ENCODE results near the gene EXOC6B. TPM values are rescaled to one million over a fixed set of nuclear protein-coding genes. Genes with fewer than 3 reads are reported as not detected.

The EXOC6B gene
- total RNA-seq, 1 donor: 9.0 TPM

- Histone ChIP-seq H3K27me3 (ENCODE audit: insufficient read depth, low read length) (no peaks in the 10 kb centered on the region), H3K4me3 (ENCODE audit: low read length) (no peak overlapping the region), H3K9me3 (ENCODE audit: low read depth, low read length) (no peaks in the 10 kb centered on the region), H3K4me1 (ENCODE audit: insufficient read depth, low read length) (no peaks in the 10 kb centered on the region)
Measured at GRCh38 chr2:72712304-72712703, 113.5 kb downstream of the EXOC6B start.

DNA sequence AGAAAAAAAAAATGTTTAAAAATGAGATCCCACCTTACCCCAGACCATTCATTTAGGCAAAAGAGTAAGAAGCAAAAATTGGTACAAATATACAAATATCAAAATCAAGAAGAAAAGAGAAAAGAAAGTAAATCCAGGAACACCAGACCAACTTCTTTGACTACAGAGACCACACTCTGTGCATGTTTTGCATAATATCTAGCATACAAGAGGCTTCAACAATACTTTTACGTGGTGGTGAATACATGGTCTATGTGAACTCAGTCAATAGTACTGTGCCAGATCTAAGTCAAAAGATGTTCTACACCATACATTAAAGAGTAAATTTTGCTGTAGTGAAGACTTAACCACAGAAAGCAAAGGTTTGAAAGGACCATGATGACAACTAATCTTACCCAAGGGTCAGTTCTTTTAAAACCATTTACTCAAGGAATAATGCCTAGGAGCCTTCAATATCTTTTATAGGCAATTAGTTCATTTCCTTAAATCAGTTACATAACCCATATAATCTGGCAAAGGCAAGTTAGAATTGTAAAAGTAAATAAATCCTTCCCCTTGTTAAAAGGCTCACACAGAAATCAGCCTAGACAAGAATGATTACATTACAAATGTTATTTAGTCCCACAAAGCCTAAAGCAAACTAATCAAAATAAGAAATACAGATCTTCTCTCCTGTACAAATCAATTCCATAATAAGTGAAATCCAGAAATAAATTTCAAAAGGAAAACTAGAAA, 115.2 kb downstream of the EXOC6B start:
- no peak overlapping the region for H3K4me3 ChIP-seq (ENCODE audit: low read length)
- H3K27me3 ChIP-seq (ENCODE audit: insufficient read depth, low read length): no peaks in the 10 kb centered on the region
- no peaks in the 10 kb centered on the region for H3K9me3 ChIP-seq (ENCODE audit: low read depth, low read length)
- no peaks in the 10 kb centered on the region for H3K4me1 ChIP-seq (ENCODE audit: insufficient read depth, low read length)

- Histone ChIP-seq H3K27me3 (ENCODE audit: insufficient read depth, low read length) (no peaks in the 10 kb centered on the region), H3K4me3 (ENCODE audit: low read length) (no peak overlapping the region), H3K4me1 (ENCODE audit: insufficient read depth, low read length) (no peaks in the 10 kb centered on the region), H3K9me3 (ENCODE audit: low read depth, low read length) (no peaks in the 10 kb centered on the region)
Measured at GRCh38 chr2:72708236-72708635, 117.6 kb downstream of the EXOC6B start.

- no peak overlapping the region for H3K4me3 ChIP-seq (ENCODE audit: low read length)
- no peaks in the 10 kb centered on the region for H3K4me1 ChIP-seq (ENCODE audit: insufficient read depth, low read length)
- H3K9me3 ChIP-seq (ENCODE audit: low read depth, low read length): no peaks in the 10 kb centered on the region
- no peaks in the 10 kb centered on the region for H3K27me3 ChIP-seq (ENCODE audit: insufficient read depth, low read length)
Measured at GRCh38 chr2:72698300-72698699, 127.5 kb downstream of the EXOC6B start.

GRCh38 chr2:72696559-72696958, 129.3 kb downstream of the EXOC6B start:
- no peaks in the 10 kb centered on the region for H3K9me3 ChIP-seq (ENCODE audit: low read depth, low read length)
- H3K4me3 ChIP-seq (ENCODE audit: low read length): no peak overlapping the region
- H3K27me3 ChIP-seq (ENCODE audit: insufficient read depth, low read length): no peaks in the 10 kb centered on the region
- H3K4me1 ChIP-seq (ENCODE audit: insufficient read depth, low read length): no peaks in the 10 kb centered on the region

DNA sequence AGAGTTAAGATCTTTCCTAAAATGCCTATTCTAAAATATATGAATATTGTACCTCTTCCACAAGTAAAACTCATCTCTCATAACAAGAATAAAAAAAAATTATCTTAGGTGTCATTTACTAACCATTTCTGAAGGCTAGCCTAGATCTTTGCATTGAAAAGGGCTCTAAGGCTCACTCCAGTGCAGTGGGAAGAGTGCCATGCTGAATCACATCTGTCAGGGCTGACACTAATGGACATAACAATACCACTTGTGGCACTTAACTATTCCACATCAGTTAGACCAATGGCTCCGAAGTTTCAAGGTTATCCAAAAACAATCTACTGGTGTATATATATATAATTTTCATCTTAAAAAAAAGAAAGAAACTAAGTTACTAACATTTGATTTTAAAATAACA, 130.2 kb downstream of the EXOC6B start:
- Histone ChIP-seq H3K27me3 (ENCODE audit: insufficient read depth, low read length) (no peaks in the 10 kb centered on the region), H3K4me1 (ENCODE audit: insufficient read depth, low read length) (no peaks in the 10 kb centered on the region), H3K4me3 (ENCODE audit: low read length) (no peak overlapping the region), H3K9me3 (ENCODE audit: low read depth, low read length) (no peaks in the 10 kb centered on the region)

- Histone ChIP-seq H3K27me3 (ENCODE audit: insufficient read depth, low read length) (no peaks in the 10 kb centered on the region), H3K4me3 (ENCODE audit: low read length) (no peak overlapping the region), H3K4me1 (ENCODE audit: insufficient read depth, low read length) (no peaks in the 10 kb centered on the region), H3K9me3 (ENCODE audit: low read depth, low read length) (no peaks in the 10 kb centered on the region)
Measured at GRCh38 chr2:72694715-72695496, 130.9 kb downstream of the EXOC6B start.

DNA sequence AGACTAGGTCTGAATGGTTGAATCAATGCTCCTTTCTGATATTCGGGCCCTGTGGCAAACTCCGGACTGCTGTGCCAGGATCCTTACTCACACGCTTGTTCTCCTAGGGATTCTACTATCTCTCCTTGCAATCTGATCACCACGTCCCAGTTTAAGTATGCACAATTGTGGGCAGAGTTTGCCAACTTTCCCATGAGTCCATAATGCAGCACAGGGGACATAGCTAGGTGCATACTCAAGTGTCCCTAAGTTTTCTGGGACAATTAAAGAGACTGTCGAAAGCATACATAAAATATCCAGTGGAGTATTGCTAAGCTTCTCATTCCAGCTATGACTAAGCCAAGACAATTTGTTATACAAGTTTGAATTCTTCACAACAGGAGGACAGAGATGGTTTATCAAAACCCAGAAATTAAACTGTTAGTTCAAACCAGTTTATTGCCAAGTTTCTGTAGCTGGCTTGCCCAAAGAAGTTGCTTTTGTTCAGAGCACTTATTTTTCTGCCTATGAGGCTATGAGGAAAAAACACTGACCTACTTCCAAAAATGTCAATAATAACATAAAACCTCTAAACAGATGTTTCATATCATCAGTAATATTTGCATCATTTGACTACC, 136.1 kb downstream of the EXOC6B start:
- Histone ChIP-seq H3K4me1 (ENCODE audit: insufficient read depth, low read length) (no peaks in the 10 kb centered on the region), H3K4me3 (ENCODE audit: low read length) (no peak overlapping the region), H3K27me3 (ENCODE audit: insufficient read depth, low read length) (no peaks in the 10 kb centered on the region), H3K9me3 (ENCODE audit: low read depth, low read length) (no peaks in the 10 kb centered on the region)

DNA sequence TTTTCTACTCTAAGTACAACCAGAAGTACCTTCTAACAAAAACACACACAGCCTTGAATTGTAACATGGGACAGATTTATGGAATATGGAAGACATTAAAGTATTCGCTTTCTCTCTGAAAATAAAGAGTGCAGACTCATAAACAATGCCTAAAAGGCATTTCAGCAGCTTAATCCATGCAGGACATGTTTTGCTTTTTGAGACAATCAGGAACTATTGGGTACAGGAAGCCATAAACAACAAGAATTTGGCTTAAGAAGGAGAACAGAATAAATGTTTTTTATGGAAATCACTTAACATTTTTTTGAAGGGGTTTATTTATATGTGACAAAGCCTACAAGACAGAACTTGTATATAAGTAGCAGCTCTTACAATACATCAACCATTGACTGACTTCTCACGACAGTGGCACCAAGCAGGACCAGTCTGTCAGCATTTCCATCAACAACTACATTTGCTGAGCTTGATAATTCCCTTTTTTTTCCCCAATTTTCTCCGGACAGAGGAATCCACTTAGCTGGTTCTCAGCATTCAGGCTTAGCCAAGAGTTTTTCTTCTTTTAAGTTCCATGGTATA, 140.1 kb downstream of the EXOC6B start:
- Histone ChIP-seq H3K4me1 (ENCODE audit: insufficient read depth, low read length) (no peaks in the 10 kb centered on the region), H3K9me3 (ENCODE audit: low read depth, low read length) (no peaks in the 10 kb centered on the region), H3K27me3 (ENCODE audit: insufficient read depth, low read length) (no peaks in the 10 kb centered on the region)

GRCh38 chr2:72682061-72682460, 143.8 kb downstream of the EXOC6B start:
- no peaks in the 10 kb centered on the region for H3K9me3 ChIP-seq (ENCODE audit: low read depth, low read length)
- H3K27me3 ChIP-seq (ENCODE audit: insufficient read depth, low read length): no peaks in the 10 kb centered on the region
- H3K4me3 ChIP-seq (ENCODE audit: low read length): no peak overlapping the region
- H3K4me1 ChIP-seq (ENCODE audit: insufficient read depth, low read length): no peaks in the 10 kb centered on the region

More for the DNA sequence above, 140.1 kb downstream of the EXOC6B start:
- no peak overlapping the region for H3K4me3 ChIP-seq (ENCODE audit: low read length)

DNA sequence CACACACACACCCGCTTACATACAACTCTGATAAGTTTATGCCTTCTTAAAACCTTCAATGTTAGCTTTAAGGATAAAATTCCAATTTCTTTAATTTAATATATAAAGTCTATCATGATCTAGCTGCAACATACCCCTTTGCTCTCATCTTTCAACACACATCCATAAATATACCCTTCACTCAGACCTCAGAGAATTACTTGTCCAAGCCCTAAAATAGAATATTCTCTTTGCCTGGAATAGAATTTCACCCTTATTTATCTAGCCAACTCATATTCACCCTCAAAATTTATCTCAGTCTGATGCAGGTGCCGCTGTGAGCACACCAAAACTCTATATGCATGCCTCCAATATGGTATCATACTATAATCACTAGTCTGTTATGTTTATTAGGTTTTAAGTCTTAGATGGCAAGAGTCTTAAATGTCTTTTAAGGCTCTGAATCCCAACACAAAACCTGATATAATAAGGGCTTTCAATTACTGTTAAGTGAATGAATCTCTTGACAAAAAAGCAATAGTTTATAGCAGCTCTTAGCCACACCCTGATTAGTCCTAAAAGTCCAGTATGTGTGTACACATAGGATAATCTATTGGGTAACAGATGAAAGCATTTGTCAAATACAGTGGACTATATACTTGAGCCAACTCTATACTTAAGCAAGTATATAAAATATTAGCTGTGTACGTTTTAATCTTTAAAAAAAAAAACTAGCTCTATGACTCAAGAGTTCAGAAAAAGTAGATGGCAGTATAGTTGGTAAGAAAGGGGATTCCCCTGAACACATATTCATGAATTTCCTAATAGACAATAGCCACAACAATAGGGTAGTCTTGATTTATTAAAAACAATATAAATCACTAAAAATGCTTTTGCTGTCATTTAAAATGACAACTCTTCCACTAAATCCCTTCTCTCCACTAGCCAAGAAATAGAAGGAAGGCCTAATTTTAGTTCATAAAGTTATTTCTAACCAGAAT, 144.5 kb downstream of the EXOC6B start:
- Histone ChIP-seq H3K4me3 (ENCODE audit: low read length) (no peak overlapping the region), H3K9me3 (ENCODE audit: low read depth, low read length) (no peaks in the 10 kb centered on the region), H3K27me3 (ENCODE audit: insufficient read depth, low read length) (no peaks in the 10 kb centered on the region), H3K4me1 (ENCODE audit: insufficient read depth, low read length) (no peaks in the 10 kb centered on the region)

GRCh38 chr2:72678024-72678423, 147.8 kb downstream of the EXOC6B start:
- Histone ChIP-seq H3K9me3 (ENCODE audit: low read depth, low read length) (no peaks in the 10 kb centered on the region), H3K27me3 (ENCODE audit: insufficient read depth, low read length) (no peaks in the 10 kb centered on the region), H3K4me1 (ENCODE audit: insufficient read depth, low read length) (no peaks in the 10 kb centered on the region), H3K4me3 (ENCODE audit: low read length) (no peak overlapping the region)

DNA sequence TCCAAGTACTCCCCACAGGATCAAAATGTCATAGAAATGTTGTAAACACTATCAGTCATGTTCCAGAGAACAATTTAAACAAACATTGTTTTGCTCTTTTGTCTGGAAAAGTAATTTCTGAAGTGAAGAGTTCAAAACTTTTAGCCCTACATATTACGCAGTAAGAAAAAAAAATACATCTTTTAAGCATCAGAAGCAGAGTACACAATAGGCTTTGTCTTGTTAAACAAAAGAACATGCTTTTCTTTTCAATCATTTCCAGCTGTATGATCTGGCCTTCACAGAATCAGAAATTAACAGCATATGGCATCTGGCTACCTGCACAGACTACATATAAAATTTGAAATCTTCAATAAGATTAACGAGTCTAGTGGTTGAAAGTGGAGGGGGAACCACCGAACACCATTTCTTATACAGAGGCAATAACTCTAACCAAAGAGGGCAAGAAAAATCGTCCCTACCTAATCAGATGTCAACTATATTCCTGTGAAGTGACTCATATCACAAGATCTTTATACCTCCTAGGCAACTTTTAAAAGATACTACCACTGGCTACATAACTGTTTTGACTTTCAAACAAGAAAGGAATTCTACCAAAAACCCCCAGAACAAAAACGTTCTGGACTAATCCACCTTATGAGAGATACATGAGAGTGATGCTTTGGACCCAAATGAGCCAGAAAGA, 149.3 kb downstream of the EXOC6B start:
- Histone ChIP-seq H3K4me1 (ENCODE audit: insufficient read depth, low read length) (no peaks in the 10 kb centered on the region), H3K4me3 (ENCODE audit: low read length) (no peak overlapping the region), H3K27me3 (ENCODE audit: insufficient read depth, low read length) (no peaks in the 10 kb centered on the region), H3K9me3 (ENCODE audit: low read depth, low read length) (no peaks in the 10 kb centered on the region)

Measured in mononuclear cell (primary cell).